GM18867 (cell line): ENCODE data around the gene GNG7.

Experiments used
- ATAC-seq: cut with Tn5 transposase; IDR thresholded peaks from one replicate; pipeline ENCODE4 v1.9.1; 2021; ENCODE audit warnings: mild to moderate bottlenecking, moderate library complexity; ENCODE audit not compliant: unreplicated experiment

The GNG7 gene

DNA sequence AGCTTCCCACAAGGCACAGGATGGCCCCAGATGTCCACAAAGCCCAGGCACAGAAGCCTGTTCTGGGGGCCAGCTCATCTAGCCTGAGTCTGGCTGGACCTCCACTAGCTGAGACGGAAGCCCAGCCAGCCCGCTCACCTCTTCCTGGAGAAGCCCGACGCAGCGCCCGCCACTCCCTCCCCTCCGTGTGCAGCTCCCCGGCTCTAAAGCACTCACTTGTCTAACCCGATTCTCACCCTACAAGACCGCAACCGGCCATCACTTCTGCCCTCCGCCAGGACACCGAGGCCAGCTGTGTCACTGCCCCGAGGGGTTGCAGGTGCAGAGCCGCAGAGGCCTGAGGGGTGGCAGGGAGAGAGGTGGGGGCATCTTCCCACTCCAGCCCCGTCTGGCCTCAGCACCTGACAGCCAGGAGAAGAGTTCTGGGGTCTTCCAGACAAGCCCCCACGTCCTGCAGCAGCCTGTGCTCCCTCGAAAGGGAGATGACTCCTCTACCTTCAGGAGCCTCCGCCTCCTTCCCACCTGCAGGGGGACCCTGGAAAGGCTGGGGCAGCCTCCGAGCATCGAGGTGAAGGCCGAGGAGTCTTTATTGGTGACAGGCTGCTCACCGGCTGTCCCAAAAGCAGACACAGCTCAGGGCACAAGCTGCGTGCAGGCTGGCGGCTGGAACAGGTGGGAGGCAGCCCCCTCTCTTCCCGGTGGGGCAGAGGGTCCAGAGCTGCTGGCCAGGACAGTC is 24.6 kb upstream of the GNG7 start:
- ATAC-seq, result no peak

DNA sequence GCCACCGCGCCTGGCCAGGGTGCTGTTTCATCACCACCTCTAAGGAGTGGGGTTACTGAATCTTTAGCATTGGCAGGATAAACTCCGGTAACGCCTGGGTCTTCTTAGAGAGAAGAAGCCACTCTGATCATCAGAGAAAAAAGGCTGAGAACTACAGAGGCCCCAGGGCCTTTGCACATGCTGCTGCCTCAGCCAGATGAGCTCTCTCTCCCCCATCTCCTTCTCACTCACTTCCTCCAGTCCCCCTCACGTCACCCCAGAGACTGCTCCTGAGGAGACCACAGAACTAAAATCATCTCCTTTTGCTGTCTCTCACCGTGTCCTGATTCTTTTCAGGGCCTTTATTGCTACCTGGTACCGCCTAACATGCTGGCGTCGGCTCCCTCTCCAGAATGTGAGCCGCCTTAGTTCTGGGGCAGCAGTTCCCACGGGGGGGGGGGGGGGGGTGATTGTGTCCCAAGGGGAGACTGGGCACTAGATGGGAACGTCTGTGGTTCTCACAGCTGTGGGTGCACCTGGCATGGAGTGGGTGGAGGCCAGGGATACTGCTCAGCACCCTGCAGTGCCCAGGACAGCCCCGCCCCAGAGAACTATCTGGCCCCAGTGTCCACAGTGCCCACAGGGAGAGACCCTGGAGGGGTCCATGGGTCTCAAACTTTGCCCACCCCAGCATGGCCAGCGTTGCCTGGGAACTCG is 23.8 kb upstream of the GNG7 start:
- no peak for ATAC-seq

DNA sequence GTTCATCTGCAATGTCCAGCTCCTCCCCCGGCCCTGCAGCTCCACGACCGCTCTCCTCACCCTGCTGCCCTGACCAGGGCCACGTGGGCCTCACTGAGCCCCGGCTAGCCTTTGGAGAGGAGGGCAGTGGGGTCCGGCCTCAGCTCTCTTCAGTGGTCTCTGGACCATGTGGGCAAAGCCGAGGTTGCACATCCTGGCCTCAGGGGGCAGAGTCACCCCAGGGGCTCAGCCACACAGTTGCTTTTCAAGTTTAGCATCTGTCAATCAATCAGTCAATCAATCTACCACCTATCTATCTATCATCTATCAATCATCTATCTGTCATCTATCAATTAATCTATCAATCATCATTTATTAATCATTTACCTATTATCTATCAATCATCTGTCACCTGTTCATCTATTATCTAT is 21.7 kb upstream of the GNG7 start:
- ATAC-seq, result no peak

DNA sequence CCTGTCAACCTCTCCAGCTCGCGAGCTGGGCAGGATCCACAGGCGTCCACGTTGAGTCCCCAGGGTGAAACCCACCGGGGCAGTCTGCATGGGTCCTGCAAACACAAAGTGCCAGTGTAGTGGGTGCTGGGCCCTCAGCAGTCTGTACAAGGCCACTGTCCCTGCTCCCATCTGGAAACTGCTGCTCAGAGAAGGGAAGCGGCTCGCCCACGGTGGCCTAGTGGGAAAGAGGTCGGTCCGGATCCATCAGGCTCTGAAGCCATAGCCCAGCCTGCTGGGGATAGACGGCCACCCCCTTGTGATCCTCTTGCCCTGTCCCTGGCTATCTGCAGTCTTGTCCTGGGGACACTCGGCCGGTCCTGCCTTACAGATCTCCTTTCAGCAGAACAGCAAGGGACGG is 21.3 kb upstream of the GNG7 start:
- no peak for ATAC-seq

DNA sequence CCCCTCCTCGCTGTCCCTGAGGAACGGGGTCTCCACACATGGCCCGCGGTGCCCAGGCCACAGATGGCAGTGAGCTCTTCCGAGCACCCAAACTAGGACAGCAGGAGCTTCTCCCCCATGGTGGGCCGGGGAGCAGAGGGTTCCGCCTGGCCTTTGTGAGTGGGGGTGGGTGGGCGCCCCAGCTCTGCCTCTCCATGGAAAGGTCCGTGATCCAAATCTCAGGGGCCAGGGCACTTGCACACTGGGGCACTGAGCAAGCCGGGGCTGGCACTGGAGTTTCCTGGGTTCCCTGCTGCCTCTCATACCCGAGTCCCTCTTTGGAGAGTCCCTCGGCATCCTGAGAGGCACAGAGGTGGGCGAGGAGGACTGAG is 20.8 kb upstream of the GNG7 start:
- ATAC-seq, result no peak

- no peak for ATAC-seq
These were observed 20.2 kb upstream of the GNG7 start for GRCh38 chr19:2722541-2723344.

GRCh38 chr19:2721570-2722540 is 19.4 kb upstream of the GNG7 start:
- no peak for ATAC-seq

- ATAC-seq, result no peak
These were observed 18.5 kb upstream of the GNG7 start, which contains the start of gene DIRAS1 for GRCh38 chr19:2720777-2721569. DIRAS1 (minus strand) TSS chr19:2721372; CDS start chr19:2717806, 3,566 bp downstream.

DNA sequence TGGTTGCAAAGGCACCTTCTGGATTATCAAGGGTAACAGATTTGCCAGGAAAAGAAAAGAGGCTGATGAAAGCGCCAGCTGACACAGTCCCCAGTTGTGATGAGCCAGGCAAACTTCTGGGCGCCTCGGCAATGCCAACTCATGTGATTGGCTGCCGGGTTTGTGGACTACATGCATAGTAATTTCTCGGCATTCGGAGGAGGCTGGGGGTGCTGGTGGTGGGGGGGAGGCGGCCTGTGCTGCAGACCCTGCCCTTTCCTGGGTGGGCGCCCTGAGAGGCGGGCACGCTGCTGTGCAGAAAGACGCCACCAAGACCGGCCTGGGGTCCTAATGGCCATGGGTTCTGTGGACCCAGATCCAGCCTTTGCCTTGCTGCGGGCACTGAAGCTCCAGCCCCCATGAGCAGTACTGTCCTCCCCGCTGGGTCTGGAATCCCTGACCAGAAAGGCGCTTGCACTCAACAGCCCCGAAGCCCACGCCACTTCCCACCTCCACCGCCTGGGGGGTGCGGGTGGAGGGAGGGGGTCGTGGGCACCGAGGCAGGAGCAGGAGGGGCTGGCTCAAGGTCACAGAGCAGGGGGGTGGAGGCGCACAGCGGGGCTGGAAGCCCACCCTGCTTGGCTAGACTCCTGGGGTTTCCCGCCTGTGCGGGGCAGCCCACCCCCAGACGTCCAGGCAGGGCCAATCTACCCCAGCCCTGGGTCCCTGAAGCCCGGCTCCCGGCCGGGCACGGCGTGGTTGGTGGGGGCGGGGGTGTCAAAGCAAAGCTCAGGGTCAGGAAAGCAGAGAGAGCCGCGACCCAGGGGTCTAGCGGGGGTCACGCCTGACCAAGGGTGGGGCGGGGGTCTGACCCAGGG is 17.7 kb upstream of the GNG7 start:
- no peak for ATAC-seq

- no peak for ATAC-seq
These were observed 16.8 kb upstream of the GNG7 start for GRCh38 chr19:2719232-2719735.

DNA sequence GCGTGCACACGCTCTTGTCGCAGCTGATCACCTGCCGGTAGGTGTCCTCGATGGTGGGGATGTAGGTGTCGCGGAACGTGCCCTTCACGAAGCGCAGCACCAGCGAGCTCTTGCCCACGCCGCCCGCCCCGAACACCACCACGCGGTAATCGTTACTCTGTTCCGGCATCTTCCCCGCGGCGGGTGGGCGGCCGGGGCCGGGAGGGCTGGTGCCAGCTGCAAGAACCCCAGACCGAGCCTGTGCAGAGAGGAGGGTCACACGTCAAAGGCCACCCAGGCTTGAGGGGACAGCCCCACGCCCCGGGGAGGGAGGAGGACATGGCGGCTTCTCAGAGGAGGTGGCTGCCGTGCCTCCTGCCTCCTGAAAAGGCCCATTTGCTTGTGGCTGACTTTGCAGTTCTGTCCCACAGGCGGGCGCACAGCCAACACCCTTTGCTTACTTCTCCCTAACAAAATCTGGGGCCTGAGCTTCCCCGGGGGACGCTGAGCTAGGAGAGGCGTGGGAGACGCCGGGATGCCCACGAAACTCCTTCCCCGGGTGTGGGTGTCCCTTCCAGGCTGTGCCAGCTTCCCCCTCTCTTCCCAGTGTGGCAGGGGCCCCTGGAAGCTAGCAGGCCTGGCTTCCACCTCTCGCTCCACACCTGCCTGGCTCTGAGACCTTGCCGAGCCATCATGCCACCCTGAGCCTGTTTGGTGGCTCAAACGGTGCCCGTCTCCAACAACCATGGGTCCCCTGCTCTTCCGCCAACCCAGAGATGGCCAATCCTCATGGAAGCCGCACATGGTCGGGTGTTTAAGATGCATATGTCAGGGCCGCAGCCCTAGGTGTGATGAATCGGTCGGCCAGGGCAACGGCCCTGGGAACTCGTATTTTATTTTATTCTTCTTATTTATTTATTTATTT is 15.4 kb upstream of the GNG7 start:
- ATAC-seq, result no peak

- ATAC-seq, result no peak
These were observed 14.5 kb upstream of the GNG7 start for GRCh38 chr19:2716722-2717637.

- ATAC-seq, result no peak
These were observed 13.8 kb upstream of the GNG7 start for GRCh38 chr19:2716275-2716650.

- ATAC-seq, result no peak
These were observed 13.2 kb upstream of the GNG7 start for GRCh38 chr19:2715470-2716274.

DNA sequence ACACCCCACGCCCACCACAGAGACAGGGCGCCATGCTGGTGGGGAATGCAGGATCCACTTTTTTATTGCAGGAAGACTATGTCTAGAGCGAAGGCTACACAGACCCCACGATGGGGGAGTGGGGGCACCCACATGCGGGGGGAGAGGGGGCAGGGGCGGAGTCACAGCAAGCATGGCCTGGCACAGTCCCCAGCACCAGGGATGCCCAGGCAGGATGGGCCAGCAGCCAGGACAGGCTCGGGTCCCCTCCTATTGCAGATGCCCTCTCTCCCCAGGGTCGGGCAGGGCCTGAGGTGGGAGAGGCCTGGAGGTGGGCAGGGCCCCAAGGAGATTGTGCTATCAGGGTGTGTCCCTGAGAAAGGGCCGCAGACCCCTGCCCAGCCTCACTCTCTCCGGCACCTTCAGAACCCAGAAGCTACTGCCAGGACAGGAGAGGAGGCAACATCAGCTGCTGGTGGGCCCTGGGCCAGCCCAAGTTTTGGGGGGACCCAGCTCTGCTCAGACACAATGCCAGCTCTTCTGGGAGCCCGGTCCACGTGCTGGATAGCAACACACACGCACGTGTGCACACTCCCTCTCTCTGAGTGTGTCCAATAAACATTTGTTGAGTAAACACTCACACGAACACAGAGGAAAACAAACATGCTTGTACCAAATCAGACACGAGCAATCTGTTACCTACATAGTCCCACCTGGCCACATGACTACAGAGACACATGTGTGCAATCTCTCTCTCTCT is 12.2 kb upstream of the GNG7 start:
- ATAC-seq, result no peak
